ENCODE results near the gene EIF2S1.

Gene EIF2S1

DNA sequence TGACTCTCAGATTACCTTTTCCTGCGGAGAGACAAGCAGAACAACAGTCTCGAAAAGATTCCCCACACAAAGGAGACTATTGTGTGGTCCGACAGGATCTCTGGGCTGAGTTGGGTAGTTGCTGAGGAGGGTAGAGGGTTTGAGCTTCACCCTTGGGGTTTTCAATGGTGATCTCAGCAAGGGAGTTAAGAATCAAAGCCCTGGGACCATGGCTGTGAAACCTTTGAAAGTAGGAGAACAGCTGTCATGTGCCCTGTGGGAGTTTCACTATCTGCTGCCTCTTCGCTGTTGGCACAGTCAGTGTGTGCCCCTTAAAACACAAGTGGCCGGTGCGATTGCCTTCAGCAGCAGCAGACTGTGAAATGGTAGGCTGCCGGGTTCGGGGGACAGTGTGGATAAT, 66.0 kb downstream of the EIF2S1 start:
- Histone ChIP-seq H3K27ac (no peak overlapping the region), H3K4me3 (no peak overlapping the region)
- TF ChIP-seq CTCF (IDR thresholded peaks at IDR 0.05) = no peak
- DNase-seq (ENCODE audit: low spot score) = no peak

DNA sequence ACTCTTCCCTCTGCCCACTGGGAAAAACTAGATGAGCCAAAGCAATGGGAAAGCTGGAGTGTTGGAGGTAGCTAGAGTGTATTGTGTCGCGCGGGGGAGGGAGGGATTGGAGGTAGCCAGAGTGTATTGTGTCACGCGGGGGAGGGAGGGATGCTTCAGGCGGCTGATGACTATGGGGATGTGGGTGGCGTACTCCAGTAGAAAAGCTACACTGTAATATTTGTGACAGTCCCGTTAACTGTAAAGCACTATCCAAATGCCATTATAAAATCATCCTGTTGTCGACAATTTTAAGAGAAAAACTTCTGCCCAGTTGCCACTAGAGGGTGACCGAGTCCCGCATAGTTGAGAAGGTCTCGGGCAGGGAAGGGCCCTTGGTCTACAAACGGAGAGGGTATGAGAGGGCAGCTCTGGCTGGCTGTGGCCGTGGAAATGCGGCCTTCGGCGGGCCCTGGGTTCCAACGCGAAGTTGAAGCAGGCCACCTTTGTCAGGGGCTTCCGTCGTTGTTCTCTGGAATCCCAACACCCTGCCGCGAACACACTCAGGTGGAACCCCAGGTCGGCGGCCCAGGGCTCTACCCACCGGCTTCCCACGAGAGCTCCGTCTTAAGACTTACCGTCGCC, 67.0 kb downstream of the EIF2S1 start:
- no peak for DNase-seq (ENCODE audit: low spot score)
- no peak overlapping the region for H3K27ac ChIP-seq
- H3K4me3 ChIP-seq = no peak overlapping the region
- TF ChIP-seq CTCF (IDR thresholded peaks at IDR 0.05) = peak; percentile 72

DNA sequence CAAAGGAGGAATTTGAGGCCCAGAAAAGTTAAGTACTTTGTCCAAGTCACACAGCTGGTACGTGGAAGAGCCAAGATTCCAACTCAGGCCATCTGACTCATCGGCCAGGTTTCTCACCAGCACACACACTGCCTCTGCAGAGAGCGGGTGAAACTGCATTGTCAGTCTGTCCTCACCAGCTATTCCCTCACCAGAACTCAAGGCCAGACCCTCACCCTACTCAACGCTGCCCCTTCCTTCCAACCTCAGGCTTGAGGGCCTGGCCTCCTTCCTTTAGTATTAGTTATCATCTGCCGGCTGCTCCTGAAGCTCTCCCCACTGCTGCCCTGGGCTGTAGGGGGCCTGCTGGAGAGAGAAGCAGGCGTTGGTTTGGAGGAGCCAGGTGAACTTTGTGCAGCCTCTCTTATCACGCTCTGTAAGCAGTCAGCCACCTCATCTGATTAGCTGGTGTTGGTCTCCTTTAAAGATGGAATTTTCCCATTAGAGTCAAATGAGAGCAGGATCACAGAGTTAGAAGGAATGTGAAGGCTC, 68.4 kb downstream of the EIF2S1 start:
- H3K4me3 ChIP-seq = no peak overlapping the region
- no peak for DNase-seq (ENCODE audit: low spot score)
- no peak overlapping the region for H3K27ac ChIP-seq
- TF ChIP-seq CTCF (IDR thresholded peaks at IDR 0.05) = no peak

GRCh38 chr14:67429510-67430205, 69.5 kb downstream of the EIF2S1 start:
- TF ChIP-seq CTCF (IDR thresholded peaks at IDR 0.05) = no peak
- Histone ChIP-seq H3K27ac (no peak overlapping the region), H3K4me3 (no peak overlapping the region)
- no peak for DNase-seq (ENCODE audit: low spot score)

- H3K4me3 ChIP-seq = no peak overlapping the region
Observed at GRCh38 chr14:67432050-67432564, 72.0 kb downstream of the EIF2S1 start.

DNA sequence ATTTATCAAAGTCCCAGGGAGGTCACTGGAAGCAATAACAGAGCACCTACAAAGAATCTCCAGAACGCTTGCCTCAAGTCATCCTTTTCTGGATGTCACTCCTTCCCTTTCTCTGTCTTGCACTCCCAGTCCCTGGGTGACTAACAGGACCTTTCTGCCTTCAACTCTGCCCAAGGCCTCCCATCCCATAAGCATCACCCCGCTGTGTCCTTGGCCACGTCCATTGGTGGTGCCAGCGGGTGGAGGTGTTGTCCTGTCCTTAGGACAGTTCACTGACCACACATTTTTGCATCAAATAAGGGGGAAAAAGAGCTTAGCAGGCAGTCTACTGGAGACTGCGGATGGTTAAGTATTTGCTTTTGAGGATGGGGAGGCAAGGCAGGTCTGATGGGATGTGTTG, 75.5 kb downstream of the EIF2S1 start:
- no peak for TF ChIP-seq CTCF (IDR thresholded peaks at IDR 0.05)
- DNase-seq (ENCODE audit: low spot score) = no peak
- H3K27ac ChIP-seq = no peak overlapping the region

More at GRCh38 chr14:67432050-67432564, 72.0 kb downstream of the EIF2S1 start:
- no peak for DNase-seq (ENCODE audit: low spot score)
- TF ChIP-seq CTCF (IDR thresholded peaks at IDR 0.05) = no peak
- no peak overlapping the region for H3K27ac ChIP-seq

More for the DNA sequence above, 75.5 kb downstream of the EIF2S1 start:
- H3K4me3 ChIP-seq = no peak overlapping the region
